Measurements from ENCODE around the gene RBP3. TPM values are rescaled to one million over a fixed set of nuclear protein-coding genes. Genes with fewer than 3 reads are reported as not detected.

The RBP3 gene
- total RNA-seq, 6 experiments from 2014 or later, result not detected

- Mint-ChIP-seq H3K9me3 (no peaks in the 10 kb centered on the region), H3K36me3 (ENCODE audit: low read depth) (no peaks in the 10 kb centered on the region), H3K27me3 (ENCODE audit: insufficient read depth) (peaks cover 63% of the 10 kb centered on the region), H3K4me3 (no peak overlapping the region), H3K4me1 (ENCODE audit: low read depth) (no peaks in the 10 kb centered on the region), H3K27ac (no peak overlapping the region)
- DNase-seq, result no peak
- TF ChIP-seq CTCF (IDR thresholded peaks at IDR 0.05), result no peak
Observed at GRCh38 chr10:47303105-47303504, 45.1 kb upstream of the RBP3 start.

DNA sequence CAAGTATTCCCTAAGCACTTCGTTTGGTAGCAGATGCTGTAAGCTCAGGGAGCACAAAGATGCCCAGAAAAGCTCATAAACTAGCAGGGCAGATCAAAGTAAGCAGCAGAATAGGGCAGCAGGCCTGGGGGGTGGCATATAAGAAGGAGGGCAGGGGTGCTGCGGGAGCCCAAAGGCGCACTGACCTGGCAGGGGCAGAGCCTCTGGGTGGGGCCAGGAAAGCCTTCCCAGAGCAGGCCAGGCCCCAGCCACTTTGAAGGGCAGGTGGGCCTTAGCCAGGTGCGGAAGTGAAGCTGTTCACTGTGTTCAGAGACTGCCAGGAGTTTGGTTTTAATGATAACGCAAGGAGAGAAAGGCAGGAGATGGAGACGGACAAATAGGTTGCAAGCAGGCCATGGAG is 44.3 kb upstream of the RBP3 start:
- Mint-ChIP-seq H3K4me3 (no peak overlapping the region), H3K36me3 (ENCODE audit: low read depth) (no peaks in the 10 kb centered on the region), H3K9me3 (no peaks in the 10 kb centered on the region), H3K27me3 (ENCODE audit: insufficient read depth) (peaks cover 58% of the 10 kb centered on the region), H3K4me1 (ENCODE audit: low read depth) (no peaks in the 10 kb centered on the region), H3K27ac (no peak overlapping the region)
- DNase-seq, result no peak
- no peak for TF ChIP-seq CTCF (IDR thresholded peaks at IDR 0.05)

DNA sequence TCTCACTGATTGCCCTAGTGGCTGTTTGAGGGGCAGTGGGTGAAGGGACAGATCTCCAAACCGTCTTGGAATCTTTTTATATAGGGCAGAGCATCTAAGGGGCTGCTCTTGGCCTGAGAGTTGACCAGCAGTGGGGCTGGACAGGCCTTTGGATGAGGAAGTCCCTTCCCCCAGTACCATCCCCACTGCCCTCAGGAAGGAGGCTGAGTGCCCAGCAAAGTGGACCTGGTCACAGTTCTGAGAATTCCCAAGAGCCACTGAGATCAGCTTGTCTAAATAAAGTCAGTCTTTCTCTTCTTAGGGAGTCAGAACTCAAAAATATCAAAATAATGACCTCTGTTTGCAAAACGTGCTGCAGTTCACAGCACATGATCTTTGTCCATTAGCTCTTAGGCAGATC is 42.6 kb upstream of the RBP3 start:
- no peak for DNase-seq
- H3K27me3 Mint-ChIP-seq (ENCODE audit: insufficient read depth), result peaks cover 55% of the 10 kb centered on the region

GRCh38 chr10:47306387-47307210 is 41.6 kb upstream of the RBP3 start:
- no peaks in the 10 kb centered on the region for H3K9me3 Mint-ChIP-seq
- no peaks in the 10 kb centered on the region for H3K4me1 Mint-ChIP-seq (ENCODE audit: low read depth)
- no peak overlapping the region for H3K27ac Mint-ChIP-seq
- DNase-seq, result no peak
- H3K27me3 Mint-ChIP-seq (ENCODE audit: insufficient read depth), result peaks cover 51% of the 10 kb centered on the region
- no peak for TF ChIP-seq CTCF (IDR thresholded peaks at IDR 0.05)
- no peak overlapping the region for H3K4me3 Mint-ChIP-seq
- no peaks in the 10 kb centered on the region for H3K36me3 Mint-ChIP-seq (ENCODE audit: low read depth)

More for the DNA sequence above, 42.6 kb upstream of the RBP3 start:
- TF ChIP-seq CTCF (IDR thresholded peaks at IDR 0.05), result no peak
- Mint-ChIP-seq H3K27ac (no peak overlapping the region), H3K9me3 (no peaks in the 10 kb centered on the region), H3K4me1 (ENCODE audit: low read depth) (no peaks in the 10 kb centered on the region), H3K4me3 (no peak overlapping the region), H3K36me3 (ENCODE audit: low read depth) (no peaks in the 10 kb centered on the region)

GRCh38 chr10:47307381-47307780 is 40.8 kb upstream of the RBP3 start:
- H3K27me3 Mint-ChIP-seq (ENCODE audit: insufficient read depth), result peaks cover 45% of the 10 kb centered on the region
- H3K36me3 Mint-ChIP-seq (ENCODE audit: low read depth), result no peaks in the 10 kb centered on the region

More at GRCh38 chr10:47307381-47307780, 40.8 kb upstream of the RBP3 start:
- Mint-ChIP-seq H3K27ac (no peak overlapping the region), H3K9me3 (no peaks in the 10 kb centered on the region), H3K4me3 (no peak overlapping the region), H3K4me1 (ENCODE audit: low read depth) (no peaks in the 10 kb centered on the region)
- DNase-seq, result no peak
- TF ChIP-seq CTCF (IDR thresholded peaks at IDR 0.05), result no peak
